ENCODE measurements around the gene FAM184B. TPM values are rescaled to one million over a fixed set of nuclear protein-coding genes. Genes with fewer than 3 reads are reported as not detected.

FAM184B gene
- total RNA-seq, 1 donor from 2014 or later = not detected

DNA sequence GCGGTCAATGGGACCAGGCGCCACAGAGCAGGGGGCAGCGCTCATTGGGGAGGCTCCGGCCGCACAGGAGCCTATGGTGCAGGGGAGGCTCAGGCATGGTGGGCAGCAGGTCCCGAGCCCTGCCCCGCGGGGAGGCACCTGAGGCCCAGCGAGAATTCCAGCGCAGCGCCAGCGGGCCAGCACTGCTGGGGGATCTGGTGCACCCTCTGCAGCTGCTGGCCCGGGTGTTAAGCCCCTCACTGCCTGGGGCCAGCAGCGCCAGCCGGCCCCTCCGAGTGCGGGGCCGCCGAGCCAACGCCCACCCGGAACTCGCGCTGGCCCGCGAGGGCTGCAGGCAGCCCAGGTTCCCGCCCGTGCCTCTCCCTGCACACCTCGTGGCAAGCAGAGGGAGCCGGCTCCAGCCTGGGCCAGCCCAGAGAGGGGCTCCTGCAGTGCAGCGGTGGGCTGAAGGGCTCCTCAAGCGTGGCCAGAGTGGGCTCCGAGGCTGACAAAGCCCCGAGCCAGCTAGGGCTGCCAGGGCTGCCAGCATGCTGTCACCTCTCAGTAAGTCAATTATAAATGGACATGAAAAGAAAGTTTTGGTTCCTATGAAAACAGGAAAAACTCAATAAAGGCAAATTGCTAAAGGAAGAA lies 14.5 kb downstream of the FAM184B start:
- DNase-seq (ENCODE audit: low spot score) = no peak
- Mint-ChIP-seq H3K9me3 (peaks cover 10% of the 10 kb centered on the region), H3K4me1 (peaks cover 4% of the 10 kb centered on the region), H3K27ac (no peak overlapping the region), H3K27me3 (ENCODE audit: insufficient read depth, low read depth) (no peaks in the 10 kb centered on the region), H3K4me3 (no peak overlapping the region), H3K36me3 (no peaks in the 10 kb centered on the region)
- Histone ChIP-seq H2AFZ (replicated peaks) (no peak overlapping the region), H3K27me3 (no peaks in the 10 kb centered on the region), H3K4me3 (no peak overlapping the region), H3K79me2 (ENCODE audit: low read depth) (no peaks in the 10 kb centered on the region), H4K20me1 (ENCODE audit: low read depth) (no peaks in the 10 kb centered on the region), H3K36me3 (no peaks in the 10 kb centered on the region), H3F3A (ENCODE audit: low read depth) (no peaks in the 10 kb centered on the region), H3K9me3 (ENCODE audit: low read depth) (no peaks in the 10 kb centered on the region), H3K27ac (no peak overlapping the region), H3K4me2 (no peak overlapping the region), H3K4me1 (no peaks in the 10 kb centered on the region), H3K9ac (no peak overlapping the region)
- TF ChIP-seq, protein P1, sequence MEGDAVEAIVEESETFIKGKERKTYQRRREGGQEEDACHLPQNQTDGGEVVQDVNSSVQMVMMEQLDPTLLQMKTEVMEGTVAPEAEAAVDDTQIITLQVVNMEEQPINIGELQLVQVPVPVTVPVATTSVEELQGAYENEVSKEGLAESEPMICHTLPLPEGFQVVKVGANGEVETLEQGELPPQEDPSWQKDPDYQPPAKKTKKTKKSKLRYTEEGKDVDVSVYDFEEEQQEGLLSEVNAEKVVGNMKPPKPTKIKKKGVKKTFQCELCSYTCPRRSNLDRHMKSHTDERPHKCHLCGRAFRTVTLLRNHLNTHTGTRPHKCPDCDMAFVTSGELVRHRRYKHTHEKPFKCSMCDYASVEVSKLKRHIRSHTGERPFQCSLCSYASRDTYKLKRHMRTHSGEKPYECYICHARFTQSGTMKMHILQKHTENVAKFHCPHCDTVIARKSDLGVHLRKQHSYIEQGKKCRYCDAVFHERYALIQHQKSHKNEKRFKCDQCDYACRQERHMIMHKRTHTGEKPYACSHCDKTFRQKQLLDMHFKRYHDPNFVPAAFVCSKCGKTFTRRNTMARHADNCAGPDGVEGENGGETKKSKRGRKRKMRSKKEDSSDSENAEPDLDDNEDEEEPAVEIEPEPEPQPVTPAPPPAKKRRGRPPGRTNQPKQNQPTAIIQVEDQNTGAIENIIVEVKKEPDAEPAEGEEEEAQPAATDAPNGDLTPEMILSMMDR (IDR thresholded peaks at IDR 0.05) = no peak
- TF ChIP-seq EZH2phosphoT487 (IDR thresholded peaks at IDR 0.05) (no peak), EZH2 (IDR thresholded peaks at IDR 0.05) (no peak)

DNA sequence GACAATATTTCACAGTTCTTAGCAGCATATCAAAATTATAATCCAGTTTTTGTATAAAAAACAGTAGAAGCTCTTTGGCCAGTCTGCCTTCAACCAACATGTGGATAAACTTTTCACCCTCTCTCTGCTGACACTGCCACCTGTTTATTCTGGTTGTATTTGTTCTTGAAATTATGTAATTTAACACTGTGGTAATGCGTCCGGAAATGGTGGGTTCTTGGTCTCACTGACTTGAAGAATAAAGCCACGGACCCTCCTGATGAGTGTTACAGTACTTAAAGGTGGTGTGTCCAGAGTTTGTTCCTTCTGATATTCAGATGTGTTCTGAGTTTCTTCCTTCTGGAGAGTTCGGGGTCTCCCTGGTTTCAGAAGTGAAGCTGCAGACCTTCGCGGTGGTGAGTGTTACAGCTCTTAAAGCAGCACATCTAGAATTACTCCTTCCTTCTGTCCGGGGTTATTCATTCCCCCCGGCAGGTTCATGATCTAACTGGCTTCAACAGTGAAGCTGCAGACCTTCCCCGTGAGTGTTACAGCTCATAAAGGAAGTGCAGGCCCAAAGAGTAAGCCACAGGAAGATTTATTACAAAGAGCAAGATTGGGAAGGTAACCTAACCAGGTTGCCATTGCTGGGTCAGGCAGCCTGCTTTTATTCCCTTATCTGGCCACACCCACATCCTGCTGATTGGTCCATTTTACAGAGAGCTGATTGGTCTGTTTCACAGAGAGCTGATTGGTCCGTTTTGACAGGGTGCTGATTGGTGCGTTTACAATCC lies 15.7 kb downstream of the FAM184B start:
- Mint-ChIP-seq H3K36me3 (no peaks in the 10 kb centered on the region), H3K27ac (no peak overlapping the region), H3K4me3 (no peak overlapping the region), H3K9me3 (peaks cover 10% of the 10 kb centered on the region), H3K4me1 (no peaks in the 10 kb centered on the region), H3K27me3 (ENCODE audit: insufficient read depth, low read depth) (peaks cover 2% of the 10 kb centered on the region)
- H3K27me3 ChIP-seq = no peaks in the 10 kb centered on the region
- no peaks in the 10 kb centered on the region for H3K79me2 ChIP-seq (ENCODE audit: low read depth)
- H3K9ac ChIP-seq = no peak overlapping the region
- no peak for DNase-seq (ENCODE audit: low spot score)
- H3K9me3 ChIP-seq (ENCODE audit: low read depth) = no peaks in the 10 kb centered on the region
- no peaks in the 10 kb centered on the region for H4K20me1 ChIP-seq (ENCODE audit: low read depth)
- H3K4me2 ChIP-seq = no peak overlapping the region
- no peak overlapping the region for H2AFZ ChIP-seq (replicated peaks)
- H3F3A ChIP-seq (ENCODE audit: low read depth) = no peaks in the 10 kb centered on the region
- no peaks in the 10 kb centered on the region for H3K4me1 ChIP-seq
- H3K36me3 ChIP-seq = no peaks in the 10 kb centered on the region
- H3K4me3 ChIP-seq = no peak overlapping the region
- H3K27ac ChIP-seq = no peak overlapping the region
- TF ChIP-seq, protein P1 (IDR thresholded peaks at IDR 0.05) = no peak
- TF ChIP-seq EZH2 (IDR thresholded peaks at IDR 0.05) = no peak
- no peak for TF ChIP-seq EZH2phosphoT487 (IDR thresholded peaks at IDR 0.05)

- Histone ChIP-seq H3F3A (ENCODE audit: low read depth) (no peaks in the 10 kb centered on the region), H3K4me1 (no peaks in the 10 kb centered on the region), H3K4me3 (no peak overlapping the region), H3K27me3 (no peaks in the 10 kb centered on the region), H4K20me1 (ENCODE audit: low read depth) (no peaks in the 10 kb centered on the region), H3K36me3 (no peaks in the 10 kb centered on the region), H2AFZ (replicated peaks) (no peak overlapping the region), H3K9me3 (ENCODE audit: low read depth) (no peaks in the 10 kb centered on the region), H3K4me2 (no peak overlapping the region), H3K79me2 (ENCODE audit: low read depth) (no peaks in the 10 kb centered on the region), H3K9ac (no peak overlapping the region), H3K27ac (no peak overlapping the region)
- no peaks in the 10 kb centered on the region for H3K36me3 Mint-ChIP-seq
- no peak overlapping the region for H3K4me3 Mint-ChIP-seq
- H3K4me1 Mint-ChIP-seq = peaks cover 3% of the 10 kb centered on the region
- no peak for DNase-seq (ENCODE audit: low spot score)
- peaks cover 12% of the 10 kb centered on the region for H3K9me3 Mint-ChIP-seq
- TF ChIP-seq EZH2phosphoT487 (IDR thresholded peaks at IDR 0.05) (no peak), EZH2 (IDR thresholded peaks at IDR 0.05) (no peak)
- TF ChIP-seq, protein P1 (IDR thresholded peaks at IDR 0.05) = no peak
- peaks cover 2% of the 10 kb centered on the region for H3K27me3 Mint-ChIP-seq (ENCODE audit: insufficient read depth, low read depth)
- H3K27ac Mint-ChIP-seq = no peak overlapping the region
These were observed 17.5 kb downstream of the FAM184B start for GRCh38 chr4:17763931-17764330.

All from neural progenitor cell (in vitro differentiated cells).